H9 (cell line): ENCODE measurements around the gene PRADC1. TPM values are rescaled to one million over a fixed set of nuclear protein-coding genes. Genes with fewer than 3 reads are reported as not detected.

Source experiments
- DNase-seq: peaks from one replicate; pipeline ENCODE4 v3.0.0-alpha.2; 2017
- H2AFZ ChIP-seq: one replicate; pipeline ENCODE4 v1.6.1; 2013; ENCODE audit warnings: mild to moderate bottlenecking, low read length, control low read depth, moderate library complexity
- H2AK5ac ChIP-seq: 2 replicates; pipeline ENCODE4 v1.6.1; 2013; ENCODE audit warnings: low read length, control low read depth, mixed read lengths; ENCODE audit not compliant: insufficient read length
- H2BK120ac ChIP-seq: one replicate; pipeline ENCODE4 v1.6.1; 2013; ENCODE audit warnings: low read depth, mild to moderate bottlenecking, low read length, control low read depth, inconsistent platforms; ENCODE audit not compliant: poor library complexity, severe bottlenecking
- H2BK12ac ChIP-seq: 2 replicates; pipeline ENCODE4 v1.6.1; 2013; ENCODE audit warnings: low read length, control low read depth, mixed read lengths, low read depth; ENCODE audit not compliant: insufficient read length
- H2BK15ac ChIP-seq: 2 replicates; pipeline ENCODE4 v1.6.1; 2013; ENCODE audit warnings: low read depth, low read length, control low read depth
- H2BK20ac ChIP-seq: one replicate; pipeline ENCODE4 v1.6.1; 2013; ENCODE audit warnings: low read depth, mild to moderate bottlenecking, low read length, control low read depth, inconsistent platforms; ENCODE audit not compliant: poor library complexity, severe bottlenecking
- H2BK5ac ChIP-seq: 2 replicates; pipeline ENCODE4 v1.6.1; 2013; ENCODE audit warnings: low read length, control low read depth, mixed read lengths; ENCODE audit not compliant: insufficient read length
- H3K14ac ChIP-seq: 2 replicates; pipeline ENCODE4 v1.6.1; 2013; ENCODE audit warnings: low read length, control low read depth; ENCODE audit not compliant: insufficient read depth
- H3K18ac ChIP-seq: 2 replicates; pipeline ENCODE4 v1.6.1; 2013; ENCODE audit warnings: low read depth, mild to moderate bottlenecking, mixed read lengths, low read length, control low read depth; ENCODE audit not compliant: insufficient read length
- H3K23ac ChIP-seq: 2 replicates; pipeline ENCODE4 v1.6.1; 2013; ENCODE audit warnings: low read length, control low read depth, mixed read lengths, low read depth; ENCODE audit not compliant: insufficient read length
- H3K23me2 ChIP-seq: 2 replicates; pipeline ENCODE4 v1.6.1; 2013; ENCODE audit warnings: low read depth, mild to moderate bottlenecking, mixed read lengths, low read length, control low read depth; ENCODE audit not compliant: insufficient read length, poor library complexity, severe bottlenecking
- H3K27ac ChIP-seq: 2 replicates; pipeline ENCODE4 v1.5.1; 2013; ENCODE audit warnings: low read length, control low read depth, mixed read lengths, low read depth; ENCODE audit not compliant: insufficient read length
- H3K27me3 ChIP-seq: 2 replicates; pipeline ENCODE4 v1.6.1; 2013; ENCODE audit warnings: low read length, control low read depth, inconsistent platforms; ENCODE audit not compliant: insufficient read depth
- H3K4ac ChIP-seq: 2 replicates; pipeline ENCODE4 v1.6.1; 2013; ENCODE audit warnings: low read depth, mild to moderate bottlenecking, control low read depth, inconsistent platforms, low read length, moderate library complexity
- H3K4me1 ChIP-seq: 2 replicates; pipeline ENCODE4 v1.6.1; 2013; ENCODE audit warnings: low read length, control low read depth, inconsistent platforms; ENCODE audit not compliant: insufficient read depth
- H3K4me2 ChIP-seq: 2 replicates; pipeline ENCODE4 v1.6.1; 2013; ENCODE audit warnings: low read length, control low read depth, mixed read lengths; ENCODE audit not compliant: insufficient read length, insufficient read depth
- H3K56ac ChIP-seq: 2 replicates; pipeline ENCODE4 v1.6.1; 2013; ENCODE audit warnings: low read depth, mild to moderate bottlenecking, mixed read lengths, low read length, control low read depth; ENCODE audit not compliant: insufficient read length
- H3K79me1 ChIP-seq: 2 replicates; pipeline ENCODE4 v1.6.1; 2013; ENCODE audit warnings: low read depth, mild to moderate bottlenecking, moderate library complexity, low read length, control low read depth, inconsistent platforms; ENCODE audit not compliant: insufficient read depth, poor library complexity, severe bottlenecking
- H3K79me2 ChIP-seq: 2 replicates; pipeline ENCODE4 v1.6.1; 2013; ENCODE audit warnings: low read length, control low read depth, inconsistent platforms; ENCODE audit not compliant: insufficient read depth
- H3K9ac ChIP-seq: 2 replicates; pipeline ENCODE4 v1.6.1; 2013; ENCODE audit warnings: low read length, control low read depth, mixed read lengths; ENCODE audit not compliant: insufficient read length; ENCODE audit errors: extremely low read depth
- H3K9me3 ChIP-seq: one replicate; pipeline ENCODE4 v1.6.1; 2013; ENCODE audit warnings: low read depth, low read length, inconsistent platforms; ENCODE audit not compliant: control insufficient read depth
- H3T11ph ChIP-seq: one replicate; pipeline ENCODE4 v1.6.1; 2013; ENCODE audit warnings: mild to moderate bottlenecking, low read length, control low read depth, inconsistent platforms
- H4K20me1 ChIP-seq: one replicate; pipeline ENCODE4 v1.6.1; 2013; ENCODE audit not compliant: control insufficient read depth, insufficient read length, insufficient read depth
- H4K5ac ChIP-seq: 2 replicates; pipeline ENCODE4 v1.6.1; 2013; ENCODE audit warnings: low read depth, mild to moderate bottlenecking, mixed read lengths, low read length, control low read depth; ENCODE audit not compliant: insufficient read length
- H4K8ac ChIP-seq: replicated peaks from 2 replicates; pipeline ENCODE4 v1.6.1; 2013; ENCODE audit warnings: low read length, control low read depth, mixed read lengths, low read depth; ENCODE audit not compliant: insufficient read length
- H4K91ac ChIP-seq: 2 replicates; pipeline ENCODE4 v1.6.1; 2013; ENCODE audit warnings: low read depth, mild to moderate bottlenecking, moderate library complexity, mixed read lengths, low read length, control low read depth; ENCODE audit not compliant: insufficient read length
- H3K27ac Mint-ChIP-seq, 3 experiments: 2 replicates in 2 of 3; 3 replicates in 1 of 3; pipeline ENCODE4 v1.8.0; 2020 to 2021; ENCODE audit warnings: mixed read lengths in 3 of 3, mild to moderate bottlenecking in 1 of 3, moderate library complexity in 1 of 3
- H3K27me3 Mint-ChIP-seq: 2 replicates; pipeline ENCODE4 v1.8.0; 2021; ENCODE audit warnings: low read depth, mild to moderate bottlenecking, moderate library complexity, mixed read lengths
- H3K36me3 Mint-ChIP-seq, 3 experiments: 2 replicates in 2 of 3; 3 replicates in 1 of 3; pipeline ENCODE4 v1.8.0; 2020 to 2021; ENCODE audit warnings: low read depth in 3 of 3, mixed read lengths in 3 of 3; ENCODE audit not compliant: insufficient read depth in 1 of 3
- H3K4me1 Mint-ChIP-seq, 2 experiments: 2 replicates each; pipeline ENCODE4 v1.8.0; 2020; ENCODE audit warnings: mixed read lengths in 2 of 2
- H3K4me3 Mint-ChIP-seq, 2 experiments: 2 replicates in 1 of 2; 3 replicates in 1 of 2; pipeline ENCODE4 v1.8.0; 2020 to 2021; ENCODE audit warnings: mild to moderate bottlenecking in 2 of 2, mixed read lengths in 2 of 2, moderate library complexity in 1 of 2
- H3K9me3 Mint-ChIP-seq, 2 experiments: 2 replicates in 1 of 2; 3 replicates in 1 of 2; pipeline ENCODE4 v1.8.0; 2020; ENCODE audit warnings: mild to moderate bottlenecking in 2 of 2, mixed read lengths in 2 of 2, moderate library complexity in 1 of 2
- CTCF ChIP-seq: fragments of 200-600 bp; sonication (generic); conservative IDR thresholded peaks from 3 replicates; pipeline ENCODE4 v1.8.0; 2021; ENCODE audit warnings: antibody characterized with exemption, mild to moderate bottlenecking
- WGBS: extraction: QIAGEN DNeasy Blood & Tissue Kit; methylation state at CpG from one replicate; pipeline ENCODE4 v1.1.7; 2013; ENCODE audit warnings: missing lambda C conversion rate, low lambda C conversion rate, mixed read lengths; ENCODE audit not compliant: insufficient read length; ENCODE audit errors: extremely low coverage; 5-methylcytosine and 5-hydroxymethylcytosine counted together
- total RNA-seq: library from RNA; stranded (reverse); gene quantifications from 2 replicates; pipeline ENCODE4 v1.2.1, GENCODE V29; 2021

PRADC1 gene
- total RNA-seq, 1 experiment from 2014 or later = 9.6 TPM

- H3K27me3 Mint-ChIP-seq = no peaks in the 10 kb centered on the region
- no peaks in the 10 kb centered on the region for H3K27me3 ChIP-seq
- H3T11ph ChIP-seq = no peak overlapping the region
- H3K56ac ChIP-seq = no peak overlapping the region
- H3K9me3 Mint-ChIP-seq = no peaks in the 10 kb centered on the region
- no peak overlapping the region for H3K14ac ChIP-seq
- H2BK5ac ChIP-seq = no peak overlapping the region
- H2AFZ ChIP-seq = no peak overlapping the region
- H3K9ac ChIP-seq = no peak overlapping the region
- H4K20me1 ChIP-seq = no peaks in the 10 kb centered on the region
- DNase-seq = no peak
- no peak overlapping the region for H3K27ac ChIP-seq
- H4K5ac ChIP-seq = no peak overlapping the region
- H3K23ac ChIP-seq = no peak overlapping the region
- no peaks in the 10 kb centered on the region for H3K9me3 ChIP-seq
- no peak overlapping the region for H2BK20ac ChIP-seq
- no peak for TF ChIP-seq CTCF
- no peak overlapping the region for H3K4ac ChIP-seq
- H2BK15ac ChIP-seq = no peak overlapping the region
- H3K4me1 ChIP-seq = no peaks in the 10 kb centered on the region
- H3K4me1 Mint-ChIP-seq = peaks cover 0 to 3% of the 10 kb centered on the region in 2 experiments; a peak in 1 of 4 replicates
- H3K4me2 ChIP-seq = no peak overlapping the region
- no peak overlapping the region for H2BK120ac ChIP-seq
- no peak overlapping the region for H4K91ac ChIP-seq
- H3K18ac ChIP-seq = no peak overlapping the region
- H3K79me2 ChIP-seq = peaks cover 3% of the 10 kb centered on the region
- H2AK5ac ChIP-seq = no peak overlapping the region
- H3K23me2 ChIP-seq = no peaks in the 10 kb centered on the region
- H3K79me1 ChIP-seq = no peaks in the 10 kb centered on the region
- H3K27ac Mint-ChIP-seq = no peak overlapping the region; a peak in 1 of 7 replicates
- no peak overlapping the region for H2BK12ac ChIP-seq
- H3K36me3 Mint-ChIP-seq = peaks cover 44 to 92% (median 90%) of the 10 kb centered on the region in 3 experiments
- no peak overlapping the region for H4K8ac ChIP-seq
- no peak overlapping the region for H3K4me3 Mint-ChIP-seq
- WGBS = no CpG with 5 or more reads among the region's 5 CpGs
Observed at GRCh38 chr2:73243884-73244570, 11.0 kb upstream of the PRADC1 start.
